Panc1 (cell line): ENCODE data around the gene MTHFD2. TPM values are rescaled to one million over a fixed set of nuclear protein-coding genes. Genes with fewer than 3 reads are reported as not detected.

Experiments used
- ATAC-seq: fragments of 200-7000 bp; cut with Tn5 transposase; 2 replicates; pipeline ENCODE4 v1.9.1; 2020; ENCODE audit warnings: mild to moderate bottlenecking, moderate library complexity
- BruUV-seq: library from RNA; stranded (reverse); fragments of 400-500 nt; replicated peaks from 2 replicates; lab custom pipeline; 2021; lab: Mats Ljungman, UMichigan
- CTCF ChIA-PET: fragments of 300-600 bp; sonication (Branson Sonifier 250); formaldehyde crosslinking; loops from one replicate; lab custom pipeline; 2022; ENCODE audit warnings: antibody characterized with exemption; lab: Charles Lee
- POLR2A ChIA-PET: fragments of 300-600 bp; sonication (Branson Sonifier 250); formaldehyde crosslinking; loops from one replicate; lab custom pipeline; 2022; ENCODE audit warnings: antibody characterized with exemption; lab: Charles Lee
- DNase-seq: peaks from one replicate; pipeline ENCODE4 v3.0.0-alpha.2; 2010; ENCODE audit warnings: low read depth, low spot score
- H3K27ac ChIP-seq: 2 replicates; pipeline ENCODE4 v1.5.1; 2011; ENCODE audit warnings: mild to moderate bottlenecking, low read length, inconsistent platforms
- H3K27me3 ChIP-seq: fragments of 200-500 bp; sonication (Bioruptor generic); 2 replicates; pipeline ENCODE4 v1.6.0; 2014; ENCODE audit warnings: low read length, inconsistent platforms; ENCODE audit not compliant: control insufficient read depth, insufficient read depth
- H3K36me3 ChIP-seq: fragments of 200-500 bp; sonication (Bioruptor generic); 2 replicates; pipeline ENCODE4 v1.5.1; 2014; ENCODE audit warnings: inconsistent platforms, mild to moderate bottlenecking, low read length, moderate library complexity; ENCODE audit not compliant: control insufficient read depth, insufficient read depth
- H3K4me1 ChIP-seq: 2 replicates; pipeline ENCODE4 v1.5.1; 2011; ENCODE audit warnings: inconsistent platforms, mild to moderate bottlenecking, low read length, moderate library complexity; ENCODE audit not compliant: control insufficient read depth, insufficient read depth
- H3K4me3 ChIP-seq, 2 experiments: 2 replicates each; pipeline ENCODE4 v1.5.1; 2011 to 2012; ENCODE audit warnings: low read depth in 2 of 2, low read length in 2 of 2, mild to moderate bottlenecking in 2 of 2, inconsistent platforms in 1 of 2, moderate library complexity in 1 of 2
- H3K9me3 ChIP-seq: fragments of 200-500 bp; sonication (Bioruptor generic); 2 replicates; pipeline ENCODE4 v1.5.1; 2014; ENCODE audit warnings: low read depth, mild to moderate bottlenecking, inconsistent platforms, low read length, moderate library complexity; ENCODE audit not compliant: control insufficient read depth, insufficient read depth
- CTCF ChIP-seq: fragments of 450-650 bp; IDR thresholded peaks from 2 replicates; pipeline ENCODE4 v1.5.1; 2017; ENCODE audit warnings: mild to moderate bottlenecking
- POLR2AphosphoS5 ChIP-seq: IDR thresholded peaks from 2 replicates; pipeline ENCODE4 v1.6.1; 2012; ENCODE audit warnings: mild to moderate bottlenecking, low read depth, low read length, moderate library complexity
- REST ChIP-seq, 2 experiments: IDR thresholded peaks; 2 replicates each; pipeline ENCODE4 v1.6.1; 2011 to 2012; ENCODE audit warnings: low read depth in 2 of 2, control low read depth in 1 of 2, low read length in 1 of 2, mild to moderate bottlenecking in 1 of 2, moderate library complexity in 1 of 2; ENCODE audit not compliant: insufficient read depth in 1 of 2
- SIN3A ChIP-seq: IDR thresholded peaks from 2 replicates; pipeline ENCODE4 v1.6.1; 2012; ENCODE audit warnings: low read depth, mild to moderate bottlenecking, low read length, moderate library complexity, borderline replicate concordance; ENCODE audit not compliant: insufficient read depth
- TCF7L2 ChIP-seq: IDR thresholded peaks from 2 replicates; pipeline ENCODE4 v1.6.1; 2011; ENCODE audit warnings: mild to moderate bottlenecking, low read depth, low read length, inconsistent platforms
- in situ Hi-C: cut with HindIII; loops from 2 replicates; pipeline ENCODE4 v1.10.0; 2016; ENCODE audit warnings: low sequenced_read_pairs, low pct_unique_long_range_greater_than_20kb
- intact Hi-C: fragments of 100-400 bp; cut with micrococcal nuclease; formaldehyde crosslinking; loops from one replicate; pipeline ENCODE4 v1.10.0; 2022; ENCODE audit not compliant: unreplicated experiment
- total RNA-seq: library from RNA; stranded (reverse); gene quantifications from one replicate; pipeline ENCODE4 v1.2.1, GENCODE V29; 2021; ENCODE audit not compliant: unreplicated experiment

MTHFD2 gene
- total RNA-seq, 1 experiment from 2014 or later: 215 TPM

- POLR2A ChIA-PET: no interaction called here
- ATAC-seq: no peak
- intact Hi-C loops: loop anchor here (5.0 kb wide), 2 partner anchors 80 to 140 kb away; no protein-coding TSS in a partner anchor
Observed at GRCh38 chr2:74252036-74252435, 53.6 kb downstream of the MTHFD2 start.

GRCh38 chr2:74252862-74253261 is 54.4 kb downstream of the MTHFD2 start:
- TF ChIP-seq CTCF (no peak), POLR2AphosphoS5 (no peak), TCF7L2 (no peak), SIN3A (no peak), REST (IDR thresholded peaks at IDR 0.05; ENCODE audit: insufficient read depth in 1 of 2, low read depth in 2 of 2, low read length in 1 of 2) (no peak)
- CTCF ChIA-PET: no interaction called here
- intact Hi-C loops (loop anchor here (5.0 kb wide), 2 partner anchors 79 to 139 kb away; no protein-coding TSS in a partner anchor), in situ Hi-C loops (no loop called here)
- Histone ChIP-seq H3K27ac (no peak overlapping the region), H3K9me3 (no peaks in the 10 kb centered on the region), H3K36me3 (no peaks in the 10 kb centered on the region), H3K4me3 (no peak overlapping the region), H3K27me3 (no peaks in the 10 kb centered on the region), H3K4me1 (no peaks in the 10 kb centered on the region)
- no peak for ATAC-seq
- DNase-seq: no peak
- POLR2A ChIA-PET: no interaction called here
- BruUV-seq: no TSS peak

More at GRCh38 chr2:74252036-74252435, 53.6 kb downstream of the MTHFD2 start:
- no peak for DNase-seq
- no peak overlapping the region for H3K27ac ChIP-seq
- H3K27me3 ChIP-seq: no peaks in the 10 kb centered on the region
- TF ChIP-seq SIN3A: no peak
- no peak for TF ChIP-seq POLR2AphosphoS5
- TF ChIP-seq CTCF: no peak
- no peak for TF ChIP-seq TCF7L2
- TF ChIP-seq REST (IDR thresholded peaks at IDR 0.05; ENCODE audit: insufficient read depth in 1 of 2, low read depth in 2 of 2, low read length in 1 of 2): no peak
- no peak overlapping the region for H3K4me3 ChIP-seq
- H3K9me3 ChIP-seq: no peaks in the 10 kb centered on the region
- in situ Hi-C loops: no loop called here
- CTCF ChIA-PET: interaction anchor here (3.2 kb wide), 1 partner anchor 83 kb away, joined by 16 read pairs; no protein-coding TSS in a partner anchor
- no peaks in the 10 kb centered on the region for H3K4me1 ChIP-seq
- no peaks in the 10 kb centered on the region for H3K36me3 ChIP-seq
- BruUV-seq: no TSS peak
